DOHH2 (cell line): Measurements from ENCODE around the gene SLC8B1.

Experiments
- CTCF ChIP-seq: fragments of 200-600 bp; sonication (generic); IDR thresholded peaks from one replicate; pipeline ENCODE4 v1.5.1; 2014; ENCODE audit warnings: antibody characterized with exemption, mild to moderate bottlenecking, low read depth, low read length; ENCODE audit not compliant: poor library complexity, severe bottlenecking
- EZH2phosphoT487 ChIP-seq: fragments of 200-600 bp; sonication (generic); IDR thresholded peaks from 2 replicates; pipeline ENCODE4 v1.6.1; 2017; ENCODE audit warnings: borderline replicate concordance, mild to moderate bottlenecking, antibody characterized with exemption, low read length, moderate library complexity, mixed read lengths

- TF ChIP-seq CTCF, result no peak
- TF ChIP-seq EZH2phosphoT487, result no peak
Measured at GRCh38 chr12:113374823-113375428, 40.0 kb upstream of the SLC8B1 start.
